CD14-positive monocyte (primary cell): ENCODE measurements around the gene CKM. TPM values are rescaled to one million over a fixed set of nuclear protein-coding genes. Genes with fewer than 3 reads are reported as not detected.

ENCODE experiments used
- DNase-seq, 3 donors: peaks; one replicate each; pipeline ENCODE4 v3.0.0-alpha.2; 2011 to 2022
- H2AFZ ChIP-seq: 2 replicates; pipeline ENCODE4 v1.6.0; 2012; ENCODE audit warnings: mild to moderate bottlenecking, low read depth, low read length, inconsistent platforms; ENCODE audit not compliant: insufficient read depth, poor library complexity, severe bottlenecking
- H3K27ac ChIP-seq, 2 donors: 1 replicate in 1 of 2; 2 replicates in 1 of 2; pipeline ENCODE4 v1.5.1; 2012 to 2013; ENCODE audit warnings: low read length in 2 of 2, control low read depth in 1 of 2, inconsistent platforms in 1 of 2, low read depth in 1 of 2, mild to moderate bottlenecking in 1 of 2
- H3K27me3 ChIP-seq, 2 donors: one replicate each; pipeline versions ENCODE4 v1.6.0 to v1.6.1; 2011 to 2013; ENCODE audit warnings: low read length in 2 of 2; ENCODE audit not compliant: control insufficient read depth in 2 of 2, insufficient read depth in 2 of 2
- H3K36me3 ChIP-seq, 2 donors: replicated peaks in 1 of 2; 1 replicate in 1 of 2; 2 replicates in 1 of 2; pipeline versions ENCODE4 v1.5.1 to v1.6.1; 2012 to 2013; ENCODE audit warnings: low read length in 2 of 2, control low read depth in 1 of 2, inconsistent platforms in 1 of 2, mild to moderate bottlenecking in 1 of 2; ENCODE audit not compliant: insufficient read depth in 2 of 2, control insufficient read depth in 1 of 2
- H3K4me1 ChIP-seq, 2 donors: 1 replicate in 1 of 2; 2 replicates in 1 of 2; pipeline versions ENCODE4 v1.5.1 to v1.6.1; 2012 to 2013; ENCODE audit warnings: low read length in 2 of 2, control low read depth in 1 of 2, inconsistent platforms in 1 of 2, mild to moderate bottlenecking in 1 of 2, moderate library complexity in 1 of 2; ENCODE audit not compliant: insufficient read depth in 2 of 2, control insufficient read depth in 1 of 2
- H3K4me2 ChIP-seq: replicated peaks from 2 replicates; pipeline ENCODE3; 2012; ENCODE audit warnings: low read length, moderate library complexity, mild to moderate bottlenecking; ENCODE audit not compliant: poor library complexity, severe bottlenecking; ENCODE audit errors: extremely low read depth
- H3K4me3 ChIP-seq, 3 experiments: fragments of 200-600 bp in 1 of 3; sonication (generic) in 1 of 3; replicated peaks in 1 of 3; 1 replicate in 2 of 3; 2 replicates in 1 of 3; pipeline ENCODE4 v1.5.1; 2011 to 2013; ENCODE audit warnings: low read length in 3 of 3, mild to moderate bottlenecking in 3 of 3, control low read depth in 2 of 3, low read depth in 2 of 3, inconsistent platforms in 1 of 3, moderate library complexity in 1 of 3
- H3K79me2 ChIP-seq: 2 replicates; pipeline ENCODE4 v1.6.0; 2012; ENCODE audit warnings: mild to moderate bottlenecking, control low read depth, inconsistent platforms, low read length, moderate library complexity; ENCODE audit not compliant: insufficient read depth
- H3K9ac ChIP-seq: 2 replicates; pipeline ENCODE4 v1.6.0; 2017; ENCODE audit warnings: low read length, mild to moderate bottlenecking; ENCODE audit not compliant: insufficient read depth, poor library complexity, severe bottlenecking
- H3K9me3 ChIP-seq, 2 donors: replicated peaks in 1 of 2; 1 replicate in 1 of 2; 2 replicates in 1 of 2; pipeline versions ENCODE4 v1.5.1 to v1.6.1; 2012 to 2013; ENCODE audit warnings: low read length in 2 of 2, control low read depth in 1 of 2; ENCODE audit not compliant: control insufficient read depth in 1 of 2, insufficient read depth in 1 of 2
- H4K20me1 ChIP-seq: 2 replicates; pipeline ENCODE4 v1.6.0; 2012; ENCODE audit warnings: mild to moderate bottlenecking, low read length, control low read depth, moderate library complexity; ENCODE audit not compliant: insufficient read depth
- H3K27ac Mint-ChIP-seq, 7 donors: one replicate each; pipeline ENCODE4 v1.8.0; 2020; ENCODE audit warnings: mild to moderate bottlenecking in 7 of 7, mixed read lengths in 7 of 7, moderate library complexity in 6 of 7, inconsistent platforms in 2 of 7
- H3K27me3 Mint-ChIP-seq, 3 donors: one replicate each; pipeline ENCODE4 v1.8.0; 2021 to 2022; ENCODE audit warnings: low read depth in 3 of 3, mild to moderate bottlenecking in 3 of 3, mixed read lengths in 3 of 3, moderate library complexity in 3 of 3, inconsistent platforms in 1 of 3
- H3K36me3 Mint-ChIP-seq, 2 donors: one replicate each; pipeline ENCODE4 v1.8.0; 2020; ENCODE audit warnings: mixed read lengths in 2 of 2, inconsistent platforms in 1 of 2, mild to moderate bottlenecking in 1 of 2
- H3K4me1 Mint-ChIP-seq: one replicate; pipeline ENCODE4 v1.8.0; 2020; ENCODE audit warnings: mild to moderate bottlenecking, mixed read lengths
- H3K4me3 Mint-ChIP-seq, 2 donors: one replicate each; pipeline ENCODE4 v1.8.0; 2020; ENCODE audit warnings: mild to moderate bottlenecking in 2 of 2, mixed read lengths in 2 of 2, moderate library complexity in 1 of 2
- H3K9me3 Mint-ChIP-seq, 7 donors: one replicate each; pipeline ENCODE4 v1.8.0; 2020 to 2022; ENCODE audit warnings: mixed read lengths in 7 of 7, mild to moderate bottlenecking in 6 of 7, moderate library complexity in 6 of 7, inconsistent platforms in 2 of 7
- WGBS: methylation state at CpG from one replicate; pipeline ENCODE4 v1.1.5; 2013; ENCODE audit warnings: missing lambda C conversion rate; ENCODE audit not compliant: insufficient coverage; 5-methylcytosine and 5-hydroxymethylcytosine counted together
- intact Hi-C, 2 donors: fragments of 100-400 bp; cut with micrococcal nuclease; formaldehyde crosslinking; loops; one replicate each; pipeline versions ENCODE4 v1.15.0 to v1.15.1; 2023
- polyA plus RNA-seq, 3 donors: library from polyadenylated mRNA; depleted of rRNA in 1 of 3; unstranded in 2 of 3; stranded (reverse) in 1 of 3; fragments of 300-500 nt in 2 of 3; fragments of >200 nt in 1 of 3; fragmentation: Illumina TruSeq in 2 of 3; gene quantifications; 1 replicate in 2 of 3; 2 replicates in 1 of 3; pipeline ENCODE4 v1.2.3, GENCODE V29; 2012 to 2021
- TF ChIP-seq, protein P1 (sequence below): fragments of 200-600 bp; IDR thresholded peaks from one replicate; pipeline ENCODE4 v1.8.0; 2022; ENCODE audit warnings: antibody characterized with exemption, mild to moderate bottlenecking

CKM gene
- polyA plus RNA-seq, 3 donors = 0.17 to 0.50 (median 0.24) TPM

- intact Hi-C loops = no loop called here
- no peak overlapping the region for H3K4me2 ChIP-seq
- no peaks in the 10 kb centered on the region for H4K20me1 ChIP-seq
- H3K4me1 Mint-ChIP-seq = peaks cover 22% of the 10 kb centered on the region
- H3K36me3 Mint-ChIP-seq = peaks cover 45 to 68% of the 10 kb centered on the region in 2 donors
- peak; percentile 11 to 21 (median 17) for DNase-seq
- no peaks in the 10 kb centered on the region for H3K27me3 Mint-ChIP-seq
- H3K4me3 ChIP-seq = no peak overlapping the region
- TF ChIP-seq, protein P1, sequence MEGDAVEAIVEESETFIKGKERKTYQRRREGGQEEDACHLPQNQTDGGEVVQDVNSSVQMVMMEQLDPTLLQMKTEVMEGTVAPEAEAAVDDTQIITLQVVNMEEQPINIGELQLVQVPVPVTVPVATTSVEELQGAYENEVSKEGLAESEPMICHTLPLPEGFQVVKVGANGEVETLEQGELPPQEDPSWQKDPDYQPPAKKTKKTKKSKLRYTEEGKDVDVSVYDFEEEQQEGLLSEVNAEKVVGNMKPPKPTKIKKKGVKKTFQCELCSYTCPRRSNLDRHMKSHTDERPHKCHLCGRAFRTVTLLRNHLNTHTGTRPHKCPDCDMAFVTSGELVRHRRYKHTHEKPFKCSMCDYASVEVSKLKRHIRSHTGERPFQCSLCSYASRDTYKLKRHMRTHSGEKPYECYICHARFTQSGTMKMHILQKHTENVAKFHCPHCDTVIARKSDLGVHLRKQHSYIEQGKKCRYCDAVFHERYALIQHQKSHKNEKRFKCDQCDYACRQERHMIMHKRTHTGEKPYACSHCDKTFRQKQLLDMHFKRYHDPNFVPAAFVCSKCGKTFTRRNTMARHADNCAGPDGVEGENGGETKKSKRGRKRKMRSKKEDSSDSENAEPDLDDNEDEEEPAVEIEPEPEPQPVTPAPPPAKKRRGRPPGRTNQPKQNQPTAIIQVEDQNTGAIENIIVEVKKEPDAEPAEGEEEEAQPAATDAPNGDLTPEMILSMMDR = no peak
- H3K79me2 ChIP-seq = no peaks in the 10 kb centered on the region
- H2AFZ ChIP-seq = no peak overlapping the region
- peak overlapping the region; percentile 41 to 64 for H3K4me3 Mint-ChIP-seq
- peaks cover 0 to 4% (median 0%) of the 10 kb centered on the region in 7 donors for H3K9me3 Mint-ChIP-seq
- peak overlapping the region; percentile 26 to 56 for H3K27ac ChIP-seq
- peaks cover 22 to 63% of the 10 kb centered on the region in 2 donors for H3K36me3 ChIP-seq
- WGBS = 68% methylated on average over 18 of the region's 19 CpGs
- H3K9me3 ChIP-seq = no peaks in the 10 kb centered on the region
- no peaks in the 10 kb centered on the region for H3K27me3 ChIP-seq
- no peak overlapping the region for H3K9ac ChIP-seq
- H3K27ac Mint-ChIP-seq = peak overlapping the region in 5 of 7 donors; percentile 46 to 70 (median 62)
- H3K4me1 ChIP-seq = peaks cover 21 to 26% of the 10 kb centered on the region in 2 donors
Observed at GRCh38 chr19:45280471-45280961, 42.2 kb downstream of the CKM start.

DNA sequence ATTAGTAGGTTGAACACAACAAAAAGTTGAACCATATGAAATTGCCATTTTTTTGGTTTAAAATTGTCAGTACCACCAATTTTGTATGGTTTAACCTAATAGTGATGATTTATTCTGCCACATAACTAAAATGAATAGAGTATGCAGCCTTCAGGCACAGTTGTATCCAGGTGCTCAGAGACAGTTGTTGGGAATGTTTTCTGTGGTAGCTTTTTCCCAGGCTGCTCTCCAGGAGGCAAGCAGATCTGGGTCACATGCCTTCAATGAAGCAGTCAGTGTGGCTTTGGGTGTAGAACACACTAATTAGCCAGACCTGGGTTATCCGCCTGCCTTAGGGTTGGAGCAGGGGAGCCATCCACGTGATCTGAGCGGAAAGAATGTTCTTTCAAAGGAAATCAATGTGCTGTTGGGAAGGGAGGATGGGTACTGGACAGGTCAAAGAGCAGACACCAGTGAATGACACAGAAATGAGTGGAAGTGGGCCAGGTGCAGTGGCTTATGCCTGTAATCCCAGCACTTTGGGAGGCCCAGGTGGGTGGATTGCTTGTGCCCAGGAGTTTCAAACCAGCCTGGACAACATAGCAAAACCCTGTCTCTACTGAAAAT is 43.0 kb downstream of the CKM start:
- Histone ChIP-seq H2AFZ (no peak overlapping the region), H3K36me3 (peaks cover 25 to 66% of the 10 kb centered on the region in 2 donors)

More for the DNA sequence above, 43.0 kb downstream of the CKM start:
- H3K4me2 ChIP-seq = no peak overlapping the region
- H3K4me1 ChIP-seq = peaks cover 21 to 26% of the 10 kb centered on the region in 2 donors
- no peak overlapping the region for H3K4me3 Mint-ChIP-seq
- H3K27ac ChIP-seq = peak overlapping the region in 1 of 2 donors; percentile 26
- TF ChIP-seq, protein P1 = no peak
- peak overlapping the region in 5 of 7 donors; percentile 10 to 88 (median 41) for H3K27ac Mint-ChIP-seq
- H3K4me1 Mint-ChIP-seq = peaks cover 22% of the 10 kb centered on the region
- no peaks in the 10 kb centered on the region for H3K27me3 ChIP-seq
- intact Hi-C loops = no loop called here
- 100% methylated on average over 3 of the region's 3 CpGs for WGBS
- no peak overlapping the region for H3K9ac ChIP-seq
- H3K4me3 ChIP-seq = no peak overlapping the region
- peaks cover 0 to 4% (median 0%) of the 10 kb centered on the region in 7 donors for H3K9me3 Mint-ChIP-seq
- H3K9me3 ChIP-seq = no peaks in the 10 kb centered on the region
- DNase-seq = no peak
- H3K79me2 ChIP-seq = no peaks in the 10 kb centered on the region
- H4K20me1 ChIP-seq = no peaks in the 10 kb centered on the region
- peaks cover 50 to 70% of the 10 kb centered on the region in 2 donors for H3K36me3 Mint-ChIP-seq
- no peaks in the 10 kb centered on the region for H3K27me3 Mint-ChIP-seq
